ENCODE results near the gene HDAC4.

HDAC4 gene

GRCh38 chr2:239395524-239395923, 5.3 kb downstream of the HDAC4 start:
- no peak for DNase-seq

GRCh38 chr2:239394978-239395377, 5.8 kb downstream of the HDAC4 start:
- DNase-seq = no peak

GRCh38 chr2:239394346-239394945, 6.4 kb downstream of the HDAC4 start:
- DNase-seq = peak; percentile 54

GRCh38 chr2:239393941-239394340, 6.9 kb downstream of the HDAC4 start:
- DNase-seq = peak; percentile 54

- no peak for DNase-seq
These were observed 7.4 kb downstream of the HDAC4 start for GRCh38 chr2:239393388-239393940.

GRCh38 chr2:239392688-239393387, 8.0 kb downstream of the HDAC4 start:
- no peak for DNase-seq

GRCh38 chr2:239392072-239392357, 8.8 kb downstream of the HDAC4 start:
- no peak for DNase-seq

GRCh38 chr2:239391286-239392071, 9.3 kb downstream of the HDAC4 start:
- no peak for DNase-seq

GRCh38 chr2:239390546-239391285, 10.1 kb downstream of the HDAC4 start:
- DNase-seq = no peak

- DNase-seq = no peak
These were observed 11.1 kb downstream of the HDAC4 start for GRCh38 chr2:239389414-239390329.

- DNase-seq = no peak
These were observed 12.3 kb downstream of the HDAC4 start for GRCh38 chr2:239388236-239389151.

- no peak for DNase-seq
These were observed 13.0 kb downstream of the HDAC4 start for GRCh38 chr2:239387811-239388210.

- DNase-seq = no peak
These were observed 13.9 kb downstream of the HDAC4 start for GRCh38 chr2:239386872-239387445.

GRCh38 chr2:239386001-239386670, 14.7 kb downstream of the HDAC4 start:
- no peak for DNase-seq

- DNase-seq = no peak
These were observed 15.5 kb downstream of the HDAC4 start for GRCh38 chr2:239385096-239386000.

GRCh38 chr2:239383759-239384156, 17.1 kb downstream of the HDAC4 start:
- DNase-seq = no peak

- DNase-seq = no peak
These were observed 17.6 kb downstream of the HDAC4 start for GRCh38 chr2:239383036-239383758.

- no peak for DNase-seq
These were observed 18.4 kb downstream of the HDAC4 start for GRCh38 chr2:239382384-239382880.

Measured in NCI-H510A treated with DMSO at 0.1 percent for 48 hours (cell line).